Activated CD4-positive, alpha-beta T cell treated with anti-CD3 and anti-CD28 coated beads for 1 hour (primary cell): ENCODE results near the gene ADGRV1.
A peak's percentile ranks its signal among the peaks of the same experiment; 100 is the strongest.
"Not testable (repeated sequence)": the region's sequence is repeated elsewhere in the genome, so short reads cannot be mapped to it uniquely, and the experiment has no call there.

Experiments used
- DNase-seq: peaks from one replicate; pipeline ENCODE4 v3.0.0-alpha.2; 2020

ADGRV1 gene

DNA sequence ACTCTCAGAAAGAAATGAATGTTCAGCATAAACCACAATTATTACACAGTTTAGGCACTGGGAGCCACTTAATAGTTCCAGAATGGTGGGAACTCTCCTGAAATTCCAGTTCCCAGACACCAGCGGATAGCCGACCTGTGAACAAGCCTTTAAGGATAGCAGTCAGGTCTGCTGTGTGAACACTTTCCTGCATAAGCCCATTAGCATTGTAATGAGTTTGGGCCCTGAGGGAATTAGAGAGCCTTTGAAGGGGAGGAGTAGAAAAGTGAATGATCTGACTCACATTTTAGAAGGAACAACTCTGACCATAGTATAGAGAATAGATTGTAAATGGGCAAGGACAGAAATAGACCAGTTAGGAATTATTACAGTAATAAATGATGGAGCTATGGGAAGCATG, 189.1 kb downstream of the ADGRV1 start:
- DNase-seq: no peak

DNA sequence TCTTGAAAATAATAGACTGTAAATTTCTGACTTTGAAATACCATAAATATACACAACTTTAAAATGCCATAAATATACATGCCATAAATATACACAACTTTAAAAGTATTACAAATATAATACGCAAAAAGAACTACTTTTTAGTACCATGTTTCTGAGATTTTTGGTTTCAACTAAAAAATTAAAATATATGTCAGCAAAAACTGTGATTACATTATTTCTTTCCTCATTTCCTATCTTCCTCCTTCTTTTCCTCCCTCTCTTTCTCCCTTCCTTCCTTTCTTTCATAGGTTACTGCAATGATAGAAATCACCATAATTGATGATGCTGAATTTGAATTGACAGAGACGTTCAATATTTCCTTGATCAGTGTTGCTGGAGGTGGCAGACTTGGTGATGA, 200.5 kb downstream of the ADGRV1 start:
- no peak for DNase-seq

DNA sequence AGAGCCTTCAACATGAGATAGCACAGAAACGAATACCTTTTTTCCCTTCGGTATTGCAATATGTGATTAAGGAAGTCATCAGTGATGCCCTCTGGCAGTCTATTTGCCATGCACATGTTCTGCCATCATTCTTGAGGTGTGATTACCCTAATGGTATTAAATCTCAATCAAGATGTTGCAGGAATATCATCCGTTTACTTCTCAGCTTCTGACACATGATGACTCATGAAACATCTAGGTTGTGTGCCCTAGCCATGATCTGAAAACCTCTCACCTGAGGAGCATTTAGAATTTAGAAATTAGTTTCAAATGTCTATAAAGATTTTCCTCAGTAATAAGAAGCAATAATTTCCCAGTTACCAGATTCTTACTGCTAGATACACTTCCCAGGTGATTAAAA, 209.1 kb downstream of the ADGRV1 start:
- DNase-seq: no peak

DNA sequence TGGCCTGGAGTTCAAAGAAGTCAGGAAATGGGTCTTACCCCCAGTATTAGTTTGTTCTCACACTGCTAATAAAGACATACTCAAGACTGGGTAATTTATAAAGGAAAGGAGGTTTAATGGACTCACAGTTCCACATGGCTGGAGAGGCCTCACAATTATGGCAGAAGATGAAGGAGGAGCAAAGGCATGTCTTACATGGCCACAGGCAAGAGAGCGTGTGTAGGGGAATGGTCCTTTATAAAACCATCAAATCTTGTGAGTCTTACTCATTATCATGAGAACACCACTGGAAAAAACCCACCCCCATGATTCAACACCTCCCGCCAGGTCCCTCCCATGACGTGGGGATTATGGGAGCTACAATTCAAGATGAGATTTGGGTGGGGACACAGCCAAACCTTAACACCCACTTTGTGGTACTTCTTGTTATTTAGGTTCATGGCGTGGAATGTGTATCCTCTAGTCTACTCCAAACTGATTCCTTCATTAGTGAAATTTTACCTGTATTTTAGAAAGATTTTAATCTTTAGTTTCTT, 211.5 kb downstream of the ADGRV1 start:
- not testable (repeated sequence) for DNase-seq

DNA sequence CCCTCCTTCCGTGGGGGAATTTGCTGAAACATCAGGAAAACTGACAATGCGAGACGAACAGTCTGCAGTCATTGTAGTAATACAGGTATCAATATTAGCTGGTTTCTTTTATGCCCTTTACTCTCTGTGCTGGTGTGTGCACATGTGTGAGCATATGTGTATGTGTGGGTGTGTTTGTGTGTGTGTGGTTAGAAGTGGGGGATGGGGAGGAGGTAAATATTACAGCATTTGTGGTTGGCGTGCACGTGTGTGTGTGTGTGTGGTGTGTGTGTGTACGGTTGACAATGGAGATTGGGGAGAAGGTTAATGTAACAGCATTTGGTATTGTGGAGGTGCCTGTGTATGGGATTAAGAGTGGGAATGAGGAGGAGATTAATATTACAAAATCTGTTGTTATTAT, 219.4 kb downstream of the ADGRV1 start:
- no peak for DNase-seq

DNA sequence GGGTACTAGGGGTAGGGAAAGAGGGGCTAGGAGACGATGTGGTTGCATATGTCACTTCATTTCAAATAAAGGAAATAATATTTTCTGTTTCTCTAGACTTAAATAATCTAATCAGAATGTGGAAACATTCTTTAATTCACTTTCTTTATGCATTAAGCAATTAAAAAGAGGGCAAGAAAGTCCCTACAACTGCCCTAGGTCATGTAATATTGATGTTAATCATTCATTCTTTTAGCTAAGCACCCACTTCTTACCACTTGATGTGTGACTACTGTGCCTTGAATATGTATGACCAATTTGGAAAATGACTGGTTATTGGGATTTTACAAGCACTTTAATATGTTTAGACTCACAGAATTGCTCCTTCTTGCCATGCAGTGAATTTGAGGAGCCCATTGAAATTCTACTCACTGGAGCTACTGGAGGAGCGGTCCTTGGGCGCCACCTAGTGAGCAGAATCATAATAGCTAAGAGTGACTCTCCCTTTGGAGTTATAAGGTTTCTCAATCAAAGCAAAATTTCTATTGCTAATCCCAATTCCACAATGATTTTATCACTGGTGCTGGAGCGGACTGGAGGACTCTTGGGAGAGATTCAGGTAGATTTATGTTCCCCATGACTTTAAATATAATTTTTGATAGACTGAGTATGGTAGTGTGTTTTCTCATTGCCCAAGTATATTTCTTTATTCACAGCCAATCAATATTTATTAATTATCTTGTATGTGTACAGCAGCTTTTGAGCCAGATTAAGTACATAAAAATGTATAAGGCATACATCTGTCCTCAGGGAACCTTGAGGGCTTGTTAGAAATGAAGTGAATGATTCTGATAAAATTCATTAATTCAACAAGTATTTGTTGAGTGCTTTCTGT, 225.1 kb downstream of the ADGRV1 start:
- DNase-seq: peak; percentile 44

DNA sequence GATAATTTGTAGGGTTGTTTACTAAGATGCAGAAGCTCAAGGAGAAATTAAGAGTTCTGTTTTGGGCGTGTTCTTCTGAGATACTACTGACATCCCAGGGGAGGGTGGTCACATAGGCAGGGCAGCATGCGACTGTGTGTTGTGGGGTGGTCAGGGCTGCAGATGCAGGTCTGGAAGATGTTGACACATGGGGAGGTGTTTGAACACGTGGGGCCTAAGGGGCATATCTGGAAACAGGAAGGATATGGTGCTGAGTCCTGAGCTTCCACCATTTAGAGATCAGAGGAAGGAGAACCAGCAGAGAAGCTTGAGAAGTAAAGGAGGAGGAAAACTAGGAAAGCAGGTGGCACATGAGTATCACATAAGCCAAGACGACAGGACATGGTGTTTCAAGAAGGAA, 228.2 kb downstream of the ADGRV1 start:
- no peak for DNase-seq

DNA sequence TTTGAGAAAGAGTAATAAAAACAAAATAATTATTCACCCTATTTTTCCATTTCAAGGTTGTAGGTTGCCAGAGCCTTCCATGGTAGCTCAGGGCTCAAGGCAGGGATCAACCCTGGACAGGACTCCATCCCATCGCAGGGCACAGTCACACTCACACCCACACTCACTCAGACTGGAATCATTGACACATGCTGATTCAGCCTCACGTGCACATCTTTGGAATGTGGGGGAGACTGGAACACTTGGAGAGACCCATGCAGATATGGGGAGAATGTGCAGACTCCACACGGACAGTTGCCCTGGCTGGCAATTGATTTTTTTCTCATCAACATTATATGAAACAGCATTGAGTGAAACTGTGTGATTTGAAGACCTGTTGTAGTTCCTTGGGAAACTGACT, 234.1 kb downstream of the ADGRV1 start:
- no peak for DNase-seq

DNA sequence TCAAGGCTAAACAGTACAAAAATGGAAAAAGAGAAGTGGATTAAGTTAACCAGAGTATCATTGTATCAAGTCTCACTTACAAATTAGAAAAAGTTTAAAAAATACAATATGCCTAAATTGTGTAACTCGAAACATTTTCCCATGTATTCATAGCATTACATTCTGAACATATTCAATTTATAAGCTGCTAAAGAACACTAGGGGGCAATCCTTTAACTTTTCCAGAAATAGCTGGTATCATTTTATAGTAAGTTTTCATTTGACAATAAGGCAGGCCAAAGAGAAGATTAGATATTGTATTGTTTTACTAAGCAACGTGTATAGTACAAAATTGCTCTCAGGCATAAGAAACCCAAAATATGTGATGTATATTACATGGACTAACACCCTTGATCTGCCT, 234.6 kb downstream of the ADGRV1 start:
- no peak for DNase-seq

DNA sequence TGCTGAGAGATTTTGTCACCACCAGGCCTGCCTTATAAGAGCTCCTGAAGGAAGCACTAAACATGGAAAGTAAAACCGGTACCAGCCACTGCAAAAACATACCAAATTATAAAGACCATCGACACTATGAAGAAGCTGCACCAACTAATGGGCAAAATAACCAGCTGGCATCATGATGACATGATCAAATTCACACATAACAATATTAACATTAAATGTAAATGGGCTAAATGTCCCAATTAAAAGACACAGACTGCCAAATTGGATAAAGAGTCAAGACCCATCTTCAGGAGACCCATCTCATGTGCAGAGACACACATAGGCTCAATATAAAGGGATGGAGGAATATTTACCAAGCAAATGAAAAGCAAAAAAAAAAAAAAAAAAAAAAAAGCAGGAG, 238.3 kb downstream of the ADGRV1 start:
- not testable (repeated sequence) for DNase-seq

DNA sequence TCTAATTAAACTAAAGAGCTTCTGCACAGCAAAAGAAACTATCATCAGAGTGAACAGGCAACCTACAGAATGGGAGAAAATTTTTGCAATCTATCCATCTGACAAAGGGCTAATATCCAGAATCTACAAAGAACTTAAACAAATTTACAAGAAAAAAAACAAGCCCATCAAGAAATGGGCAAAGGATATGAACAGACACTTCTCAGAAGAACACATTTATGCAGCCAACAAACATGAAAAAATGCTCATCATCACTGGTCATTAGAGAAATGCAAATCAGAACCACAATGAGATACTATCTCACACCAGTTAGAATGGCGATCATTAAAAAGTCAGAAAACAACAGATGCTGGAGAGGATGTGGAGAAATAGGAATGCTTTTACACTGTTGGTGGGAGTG, 241.5 kb downstream of the ADGRV1 start:
- not testable (repeated sequence) for DNase-seq

DNA sequence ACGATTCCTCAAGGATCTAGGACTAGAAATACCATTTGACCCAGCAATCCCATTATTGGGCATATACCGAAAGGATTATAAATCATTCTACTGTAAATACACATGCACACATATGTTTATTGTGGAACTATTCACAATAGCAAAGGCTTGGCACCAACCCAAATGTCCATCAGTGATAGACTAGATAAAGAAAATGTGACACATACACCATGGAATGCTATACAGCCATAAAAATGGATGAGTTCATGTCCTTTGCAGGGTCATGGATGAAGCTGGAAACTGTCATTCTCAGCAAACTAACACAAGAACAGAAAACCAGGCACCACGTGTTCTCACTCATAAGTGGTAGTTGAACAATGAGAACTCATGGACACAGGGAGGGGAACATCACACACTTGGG, 241.9 kb downstream of the ADGRV1 start:
- DNase-seq: not testable (repeated sequence)

DNA sequence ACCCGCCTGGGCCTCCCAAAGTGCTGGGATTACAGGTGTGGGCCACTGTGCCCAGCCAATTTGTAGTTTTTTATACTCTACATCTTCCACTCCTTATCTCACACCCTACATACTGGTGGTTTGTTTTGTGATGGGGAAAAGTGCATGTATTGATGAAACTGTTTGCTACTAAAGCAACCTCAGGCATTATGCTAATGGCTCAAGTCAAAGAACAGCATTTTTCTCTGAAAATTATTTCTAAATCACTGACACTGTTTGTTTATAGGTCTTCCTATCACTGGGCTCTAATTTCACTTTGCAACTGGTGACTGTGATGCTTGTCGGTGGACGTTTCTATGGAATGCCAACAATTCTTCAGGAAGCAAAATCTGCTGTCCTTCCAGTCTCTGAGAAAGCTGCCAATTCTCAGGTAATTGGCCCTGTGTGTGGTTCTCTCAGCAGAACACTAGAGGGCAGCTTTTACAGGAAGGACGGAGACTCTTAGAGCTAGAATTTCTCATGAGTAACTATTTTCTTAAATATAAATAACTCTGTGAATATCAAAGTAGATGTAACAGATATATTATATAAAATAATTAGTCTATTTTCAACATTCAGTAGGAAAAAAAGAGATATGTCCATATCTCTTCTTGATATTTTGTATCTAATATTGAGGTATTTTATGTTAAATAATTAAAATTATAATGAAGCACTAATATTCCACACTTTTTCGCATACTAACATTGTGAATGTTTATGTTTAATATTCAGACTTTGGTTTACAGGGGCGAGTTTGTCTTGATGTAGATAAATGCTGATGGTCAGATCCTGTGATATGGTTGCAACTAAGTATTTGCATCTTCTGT, 244.1 kb downstream of the ADGRV1 start:
- DNase-seq: no peak

DNA sequence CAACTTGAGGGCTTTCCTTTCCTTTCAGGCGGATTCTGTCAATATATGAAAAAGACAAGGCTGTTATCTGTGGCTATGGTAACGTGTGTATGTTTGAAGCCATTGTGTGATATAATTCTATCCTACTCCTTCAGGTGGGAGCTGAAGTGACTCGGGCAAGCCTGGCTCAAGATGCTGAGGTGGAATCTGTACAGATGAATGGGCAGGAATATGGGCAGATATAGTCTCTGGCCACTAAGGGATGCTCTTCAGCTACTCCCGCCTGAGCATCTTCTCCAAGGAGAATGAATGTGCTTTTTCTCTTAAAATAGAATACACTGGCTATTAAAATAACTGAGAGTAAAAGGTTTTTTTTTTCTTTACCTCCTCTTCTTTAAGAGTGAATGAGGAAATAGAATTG, 244.8 kb downstream of the ADGRV1 start:
- DNase-seq: no peak

DNA sequence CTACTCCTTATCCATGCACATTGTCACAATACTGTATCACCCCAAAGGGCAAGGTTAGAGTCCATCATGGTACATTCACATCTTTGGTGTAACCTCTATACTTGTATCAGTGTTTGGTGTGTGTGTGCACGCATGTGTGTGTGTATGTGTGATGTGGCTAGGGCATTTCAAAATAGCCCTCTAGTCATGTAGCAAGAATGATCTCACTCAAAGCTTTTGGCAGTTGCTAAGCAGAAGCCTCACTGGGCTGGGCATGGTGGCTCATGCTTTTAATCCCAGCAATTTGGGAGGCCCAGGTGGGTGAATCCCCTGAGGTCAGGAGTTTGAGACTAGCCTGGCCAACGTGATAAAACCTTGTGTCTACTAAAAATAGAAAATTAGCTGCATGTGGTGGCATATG, 245.3 kb downstream of the ADGRV1 start:
- no peak for DNase-seq

DNA sequence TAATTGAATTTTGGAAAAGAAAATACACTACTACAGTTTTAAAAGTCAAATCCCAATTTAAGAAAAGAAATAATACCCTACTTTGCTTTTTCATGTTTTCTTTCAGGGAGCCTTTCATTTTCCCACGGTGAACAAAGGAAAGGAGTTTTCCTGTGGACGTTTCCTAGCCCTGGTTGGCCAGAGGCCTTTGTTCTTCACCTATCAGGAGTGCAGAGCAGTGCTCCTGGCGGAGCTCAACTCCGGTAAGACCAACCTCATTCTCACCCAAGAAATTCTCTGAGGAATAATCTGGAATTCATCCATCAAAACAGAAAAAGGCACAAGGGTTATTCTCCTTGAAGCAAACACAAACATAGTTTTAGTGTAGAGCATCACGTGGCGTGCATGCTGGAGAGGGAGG, 248.9 kb downstream of the ADGRV1 start:
- DNase-seq: no peak

DNA sequence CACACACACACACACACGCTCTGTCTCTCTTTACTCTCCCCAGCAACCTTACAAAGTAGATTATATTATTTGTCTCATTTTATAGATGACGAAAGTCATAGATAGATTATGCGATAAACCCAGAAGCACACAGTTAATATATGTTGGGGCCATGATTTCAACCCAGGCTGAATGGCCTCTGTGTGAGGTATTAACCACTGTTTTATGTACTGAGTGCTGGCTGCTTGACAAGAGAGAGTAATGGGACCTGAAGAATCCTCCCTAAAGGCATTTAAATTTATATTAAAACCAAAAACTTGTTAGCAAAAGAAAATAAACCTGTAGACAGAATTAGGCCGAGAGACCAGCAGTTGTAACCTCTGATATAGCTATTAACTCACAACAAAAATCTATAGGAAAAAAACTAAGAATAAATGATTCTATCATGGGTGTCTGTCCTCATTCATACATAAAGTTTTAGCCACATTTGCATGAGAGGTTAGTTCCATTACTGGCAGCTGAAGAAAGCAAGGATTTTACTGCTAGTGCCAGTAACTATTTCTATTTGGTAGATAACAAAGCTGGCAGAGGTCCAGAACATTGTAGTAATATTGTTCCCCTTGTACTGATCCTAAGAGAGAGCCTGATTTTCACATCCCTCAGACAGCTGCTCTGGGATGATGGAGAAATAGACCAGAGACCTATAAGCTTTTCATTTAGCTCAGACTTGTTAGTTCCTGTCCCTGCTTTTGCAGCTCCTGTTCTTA, 250.9 kb downstream of the ADGRV1 start:
- no peak for DNase-seq

DNA sequence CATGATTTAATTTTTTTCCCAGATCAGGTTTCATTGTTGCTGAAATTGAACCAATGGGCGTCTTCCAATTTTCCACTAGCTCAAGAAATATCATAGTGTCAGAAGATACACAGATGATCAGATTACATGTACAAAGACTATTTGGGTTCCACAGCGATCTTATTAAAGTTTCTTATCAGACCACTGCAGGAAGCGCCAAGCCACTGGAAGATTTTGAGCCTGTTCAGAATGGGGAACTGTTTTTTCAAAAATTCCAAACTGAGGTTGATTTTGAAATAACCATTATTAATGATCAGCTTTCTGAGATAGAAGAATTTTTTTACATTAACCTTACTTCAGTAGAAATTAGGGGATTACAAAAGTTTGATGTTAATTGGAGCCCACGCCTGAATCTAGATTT, 251.6 kb downstream of the ADGRV1 start:
- no peak for DNase-seq

DNA sequence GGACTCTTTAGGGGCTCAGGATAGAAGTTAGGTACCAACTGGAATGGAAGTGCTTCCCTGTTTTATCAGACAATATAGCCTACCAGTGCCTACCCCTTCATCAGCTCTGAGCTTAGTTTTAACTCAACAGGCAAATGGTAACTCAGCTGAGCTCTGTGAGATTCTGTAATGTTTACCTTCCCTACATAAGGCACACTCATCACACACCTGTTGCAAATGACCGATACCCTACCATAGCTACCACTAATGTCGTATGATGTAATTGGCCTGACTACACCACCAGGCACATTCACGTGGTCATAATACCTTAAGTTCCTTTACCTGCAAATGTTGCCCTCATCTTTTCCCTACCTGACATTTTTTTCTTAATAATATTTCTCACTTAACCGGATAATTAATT, 254.8 kb downstream of the ADGRV1 start:
- DNase-seq: no peak

DNA sequence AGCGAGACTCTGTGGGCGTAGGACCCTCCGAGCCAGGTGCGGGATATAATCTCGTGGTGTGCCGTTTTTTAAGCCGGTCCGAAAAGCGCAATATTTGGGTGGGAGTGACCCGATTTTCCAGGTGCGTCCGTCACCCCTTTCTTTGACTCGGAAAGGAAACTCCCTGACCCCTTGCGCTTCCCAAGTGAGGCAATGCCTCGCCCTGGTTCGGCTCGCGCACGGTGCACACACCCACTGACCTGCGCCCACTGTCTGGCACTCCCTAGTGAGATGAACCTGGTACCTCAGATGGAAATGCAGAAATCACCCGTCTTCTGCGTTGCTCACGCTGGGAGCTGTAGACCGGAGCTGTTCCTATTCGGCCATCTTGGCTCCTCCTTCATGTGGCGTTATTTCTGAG, 263.5 kb downstream of the ADGRV1 start:
- not testable (repeated sequence) for DNase-seq

DNA sequence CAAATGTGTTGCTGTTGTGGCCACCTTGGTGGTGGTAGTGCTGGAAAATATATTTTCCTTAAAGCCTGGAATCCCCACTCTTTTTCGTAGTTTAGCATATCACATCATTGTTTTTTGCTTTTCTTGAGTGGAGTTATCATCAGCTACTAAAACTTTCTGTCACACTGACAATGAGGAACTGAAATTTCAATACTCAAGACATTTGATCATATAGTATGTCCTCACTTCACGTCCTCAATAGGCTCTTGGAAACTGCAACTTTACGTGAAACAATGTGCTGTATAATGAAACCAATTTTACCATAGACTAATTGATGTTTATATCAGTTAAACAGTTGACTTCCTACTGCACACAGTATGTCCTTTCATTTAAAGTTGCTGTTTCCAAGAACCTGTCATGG, 265.8 kb downstream of the ADGRV1 start:
- DNase-seq: no peak

DNA sequence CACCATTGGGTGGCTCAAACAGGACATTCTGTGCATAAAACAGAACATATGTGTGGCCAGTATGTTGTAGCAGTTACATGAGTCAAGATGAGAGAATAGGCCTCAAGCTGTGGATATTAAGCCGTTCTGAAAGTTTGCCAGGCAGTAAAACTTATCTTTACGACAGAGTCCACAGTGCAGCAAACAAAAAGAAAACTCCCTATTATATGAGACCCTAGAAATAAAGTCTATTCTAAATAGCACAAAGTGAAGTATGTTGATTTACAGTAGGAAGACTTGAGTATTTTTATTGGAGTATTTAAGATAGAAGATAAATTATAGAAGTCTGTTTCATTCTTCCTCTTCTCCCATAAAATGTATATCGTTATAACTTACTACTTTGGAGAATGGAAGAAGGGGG, 271.5 kb downstream of the ADGRV1 start:
- DNase-seq: no peak

DNA sequence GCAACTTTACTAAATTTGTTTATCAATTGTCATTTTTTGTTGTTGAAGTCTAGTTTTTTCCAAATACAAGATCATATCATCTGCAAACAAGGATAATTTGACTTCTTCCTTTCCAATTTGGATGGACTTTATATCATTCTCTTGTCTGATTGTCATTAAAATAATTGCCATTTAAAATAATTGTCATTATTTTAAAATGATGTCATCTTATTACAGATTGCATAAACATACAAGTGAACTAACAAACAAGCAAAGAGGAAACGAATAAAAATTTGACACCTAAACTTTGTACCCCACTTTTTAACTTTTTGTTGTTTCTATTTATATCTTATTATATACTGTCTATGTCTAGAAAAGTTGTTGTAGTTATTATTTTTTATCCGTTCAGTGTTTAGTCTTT, 275.2 kb downstream of the ADGRV1 start:
- DNase-seq: no peak
